Retina (tissue), 1 donor: Measurements from ENCODE around the gene POM121C.
"Not testable (repeated sequence)": the region's sequence is repeated elsewhere in the genome, so short reads cannot be mapped to it uniquely, and the experiment has no call there.

Source experiments
- DNase-seq: peaks from one replicate; pipeline ENCODE4 v3.0.0-alpha.2; 2016

Gene POM121C

DNA sequence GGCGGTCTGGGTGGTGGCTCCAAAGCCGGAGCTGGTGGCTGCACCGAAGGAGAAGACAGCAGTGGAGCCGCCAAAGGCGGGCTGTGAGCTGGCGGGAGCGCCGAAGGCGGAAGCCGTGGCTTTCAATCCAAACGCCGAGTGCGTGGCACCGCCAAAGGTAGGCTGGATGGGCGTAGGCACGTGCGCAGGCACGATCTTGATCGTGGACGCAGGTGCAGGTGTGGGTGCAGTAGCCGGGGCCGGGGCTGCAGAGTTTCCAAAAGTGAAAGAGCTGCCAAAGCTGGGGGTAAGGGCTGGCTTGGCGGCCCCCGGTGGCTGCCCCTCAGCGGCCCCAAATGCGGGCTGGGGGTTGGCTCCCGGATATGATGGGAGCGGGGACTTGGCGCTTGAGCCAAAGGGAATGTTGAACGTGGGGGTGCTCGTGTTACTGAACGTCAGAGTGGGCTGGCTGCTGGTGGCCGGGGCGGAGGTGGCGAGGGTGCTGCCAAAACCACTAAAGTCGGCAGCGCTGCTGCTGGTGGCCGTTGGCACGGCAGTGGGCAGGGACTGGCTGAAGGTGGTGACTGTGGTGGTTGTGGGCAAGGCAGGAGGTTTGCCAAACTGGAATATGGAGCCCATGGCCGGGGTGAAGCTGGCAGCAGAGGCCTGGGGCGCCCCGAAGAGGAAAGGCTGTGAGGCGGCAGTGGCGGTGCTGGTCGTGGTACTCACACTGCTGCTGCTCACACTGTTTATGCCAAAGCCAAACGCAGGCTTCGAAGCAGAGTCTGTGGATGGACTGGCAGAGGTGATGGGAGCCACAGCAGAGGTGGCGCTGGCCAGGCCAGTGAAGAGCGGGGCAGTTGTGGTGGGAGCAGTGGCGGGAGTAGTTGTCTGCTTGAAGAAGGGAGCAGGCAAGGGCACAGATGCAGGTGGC lies 64.0 kb downstream of the POM121C start:
- not testable (repeated sequence) for DNase-seq

DNA sequence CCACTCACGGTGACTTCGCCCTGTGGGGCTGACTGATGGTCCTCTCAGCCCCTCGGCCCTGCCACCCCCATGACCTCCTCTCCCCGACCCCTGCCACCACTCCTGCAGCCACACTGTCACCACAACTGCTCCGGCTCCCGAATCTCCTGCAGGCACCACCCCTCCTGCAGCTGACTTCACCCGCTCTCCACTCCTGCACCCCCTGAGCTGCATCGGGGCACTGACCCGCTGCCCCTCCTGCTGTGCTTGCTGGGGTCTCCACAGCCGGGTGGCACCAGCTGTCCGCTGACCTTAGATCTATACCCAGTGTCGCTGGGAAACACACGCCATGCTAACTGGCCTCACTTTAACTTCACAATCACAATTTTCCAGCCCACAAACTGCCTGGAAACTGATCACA lies 65.9 kb downstream of the POM121C start:
- not testable (repeated sequence) for DNase-seq

DNA sequence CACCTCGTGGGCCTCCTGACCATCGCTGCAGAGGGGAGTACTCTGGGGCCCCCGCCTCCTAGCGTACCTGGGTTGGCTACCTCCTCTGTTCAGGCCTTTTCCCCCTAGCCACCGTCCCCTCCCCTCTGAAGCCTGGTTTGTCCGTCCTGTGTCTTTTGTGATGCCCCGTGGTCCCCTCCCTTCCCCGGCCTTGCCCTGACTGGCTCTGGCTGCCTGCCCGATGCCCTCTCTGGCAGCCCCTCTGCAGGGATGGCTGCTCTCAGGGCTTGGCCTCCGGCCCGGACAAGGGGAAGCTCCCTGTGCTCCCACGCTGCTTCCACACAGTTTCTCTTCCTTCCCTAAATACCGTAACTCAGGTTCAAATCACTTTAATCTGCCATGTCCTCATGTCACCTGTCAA lies 66.4 kb downstream of the POM121C start:
- not testable (repeated sequence) for DNase-seq

DNA sequence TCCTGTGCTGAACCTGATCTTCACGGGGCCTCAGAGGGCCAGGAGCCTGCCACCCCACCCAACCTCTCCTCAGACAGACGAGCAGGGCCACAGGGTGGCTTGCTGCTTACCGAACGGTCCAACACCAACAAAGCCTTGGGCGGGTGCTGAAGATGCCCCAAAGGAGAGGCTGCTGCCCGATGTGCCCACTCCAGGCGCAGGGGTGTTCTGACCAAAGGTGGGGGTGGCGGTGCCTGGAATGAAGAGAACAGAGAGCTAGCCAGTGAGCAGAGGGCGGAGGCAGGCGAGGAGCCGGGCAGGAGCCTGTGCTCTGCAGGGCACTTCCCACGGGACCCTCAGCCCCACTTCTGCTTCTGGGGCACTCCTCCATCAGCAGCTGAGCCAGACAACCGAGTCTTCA lies 66.9 kb downstream of the POM121C start:
- DNase-seq, result not testable (repeated sequence)

DNA sequence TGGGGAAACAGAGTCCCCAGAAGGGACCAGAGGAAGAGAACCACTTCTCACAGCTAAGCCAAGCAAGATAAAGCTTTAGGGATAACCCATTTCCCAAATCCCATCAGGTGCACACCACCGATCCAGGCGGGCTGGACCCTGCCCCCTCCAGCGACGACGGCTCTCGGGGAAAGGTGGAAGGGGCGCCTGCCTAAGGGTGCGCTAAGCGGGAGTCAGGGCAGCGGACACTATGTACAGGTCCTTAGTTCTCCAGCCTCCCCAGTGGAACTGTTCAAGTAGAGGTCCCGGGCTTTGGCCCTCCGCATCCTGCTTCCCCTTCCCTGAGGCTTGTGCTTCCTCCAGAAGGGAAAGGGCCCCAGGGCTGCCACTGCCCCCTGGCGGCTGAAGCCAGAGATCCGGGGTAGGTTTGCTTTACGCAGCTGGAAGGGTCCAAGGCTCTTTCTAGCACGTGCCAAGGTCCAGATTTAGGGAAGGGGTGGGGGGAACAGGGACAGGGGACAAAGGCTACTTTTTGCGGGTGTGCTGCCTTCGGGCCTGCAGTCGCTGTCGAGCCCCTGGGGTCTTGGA lies 67.7 kb downstream of the POM121C start:
- DNase-seq, result not testable (repeated sequence)

DNA sequence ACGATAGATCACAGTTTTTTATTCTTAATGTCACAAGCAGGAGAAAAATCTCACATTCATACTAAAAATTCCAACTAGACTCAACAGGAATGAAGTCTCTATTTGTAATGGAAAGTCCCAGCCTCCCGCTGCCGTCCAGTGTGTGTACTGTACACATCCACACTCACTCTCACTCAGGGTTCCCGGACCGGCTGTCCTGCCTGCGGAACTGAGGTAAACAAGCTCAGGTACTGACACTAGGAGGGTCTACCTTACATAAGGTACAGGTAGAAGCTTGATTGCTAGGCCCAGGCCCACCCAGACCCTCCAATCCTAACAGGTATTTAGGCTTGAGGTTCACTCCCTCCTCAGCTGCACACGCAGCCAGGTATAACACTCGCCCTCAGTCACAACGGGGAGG lies 69.3 kb downstream of the POM121C start:
- DNase-seq, result not testable (repeated sequence)

DNA sequence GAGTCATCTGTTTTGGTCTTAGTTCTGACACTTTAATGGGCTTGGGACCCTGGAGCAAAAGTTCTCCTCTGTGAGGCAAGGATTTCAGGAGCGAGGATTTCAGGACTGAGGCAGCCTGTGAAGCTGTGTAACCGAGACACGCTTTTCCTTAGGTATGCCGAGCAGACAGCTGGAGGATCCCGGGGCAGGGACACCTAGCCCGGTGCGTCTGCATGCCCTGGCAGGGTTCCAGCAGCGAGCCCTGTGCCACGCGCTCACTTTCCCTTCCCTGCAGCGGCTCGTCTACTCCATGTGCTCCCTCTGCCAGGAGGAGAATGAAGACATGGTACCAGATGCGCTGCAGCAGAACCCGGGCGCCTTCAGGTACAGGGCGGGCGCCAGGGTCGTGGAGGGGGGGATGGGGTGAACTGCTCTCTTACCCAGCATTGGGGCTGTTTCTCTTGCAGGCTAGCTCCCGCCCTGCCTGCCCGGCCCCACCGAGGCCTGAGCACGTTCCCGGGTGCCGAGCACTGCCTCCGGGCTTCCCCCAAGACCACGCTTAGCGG lies 70.2 kb downstream of the POM121C start:
- not testable (repeated sequence) for DNase-seq

DNA sequence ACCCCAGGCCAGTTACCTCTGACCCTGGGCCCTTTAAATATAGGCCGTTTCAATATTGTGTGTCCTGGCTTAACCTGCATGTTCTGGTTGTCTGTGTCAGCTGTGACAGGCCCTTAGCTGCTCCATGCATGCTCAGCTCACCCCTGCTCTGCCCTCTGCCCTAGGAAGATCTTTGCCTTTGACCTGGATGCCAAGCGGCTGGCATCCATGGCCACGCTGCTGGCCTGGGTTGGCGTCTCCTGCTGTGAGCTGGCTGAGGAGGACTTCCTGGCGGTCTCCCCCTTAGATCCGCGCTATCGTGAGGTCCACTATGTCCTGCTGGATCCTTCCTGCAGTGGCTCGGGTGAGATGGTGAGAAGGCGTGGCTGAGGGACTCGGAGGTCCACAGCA lies 70.7 kb downstream of the POM121C start:
- DNase-seq, result not testable (repeated sequence)

DNA sequence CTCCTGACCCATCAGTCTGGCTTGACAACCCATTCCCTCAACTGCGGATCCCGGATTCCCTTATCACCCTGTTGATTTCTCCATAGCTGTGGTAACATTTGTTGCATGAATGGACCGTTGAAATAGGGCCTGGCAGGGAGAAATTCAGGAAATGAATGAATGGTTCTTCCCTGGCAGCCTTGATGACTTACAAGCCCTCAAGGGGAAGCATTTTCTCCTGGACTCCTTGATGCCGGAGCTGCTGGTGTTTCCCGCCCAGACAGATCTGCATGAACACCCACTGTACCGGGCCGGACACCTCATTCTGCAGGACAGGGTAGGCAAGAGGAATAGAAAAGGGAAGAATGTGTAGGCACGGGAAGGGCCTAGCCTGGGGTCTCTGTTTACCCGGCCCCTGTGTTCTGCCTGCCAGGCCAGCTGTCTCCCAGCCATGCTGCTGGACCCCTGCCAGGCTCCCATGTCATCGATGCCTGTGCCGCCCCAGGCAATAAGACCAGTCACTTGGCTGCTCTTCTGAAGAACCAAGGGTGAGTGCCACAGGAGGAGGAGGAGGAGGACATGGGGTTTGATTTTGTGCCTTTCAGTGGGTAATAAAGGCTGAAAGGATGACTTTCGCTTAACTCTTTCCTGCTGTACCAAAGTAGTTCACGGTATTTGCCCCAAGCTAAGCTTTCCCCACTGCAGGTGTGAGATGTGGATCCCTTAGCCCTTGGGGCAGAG lies 71.2 kb downstream of the POM121C start:
- DNase-seq, result not testable (repeated sequence)

DNA sequence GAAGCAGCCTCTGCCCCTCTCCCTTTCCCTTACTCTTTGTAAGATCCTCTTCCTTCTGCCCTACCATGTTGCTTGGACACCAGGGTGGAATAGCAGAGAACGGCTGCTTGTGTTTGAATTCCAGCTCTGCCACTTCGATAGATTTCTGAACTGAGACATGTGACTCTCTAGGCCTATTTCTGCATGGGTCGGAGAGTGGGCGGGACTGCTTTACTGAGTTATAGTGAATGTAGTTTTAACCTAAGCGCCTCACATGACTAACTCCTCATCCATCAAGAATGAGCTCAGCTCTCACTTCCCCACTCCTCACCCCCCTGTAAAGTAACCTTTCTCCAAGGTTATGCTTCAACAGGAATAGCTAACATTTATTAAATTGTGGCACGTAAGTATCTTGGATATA lies 71.9 kb downstream of the POM121C start:
- DNase-seq, result not testable (repeated sequence)

DNA sequence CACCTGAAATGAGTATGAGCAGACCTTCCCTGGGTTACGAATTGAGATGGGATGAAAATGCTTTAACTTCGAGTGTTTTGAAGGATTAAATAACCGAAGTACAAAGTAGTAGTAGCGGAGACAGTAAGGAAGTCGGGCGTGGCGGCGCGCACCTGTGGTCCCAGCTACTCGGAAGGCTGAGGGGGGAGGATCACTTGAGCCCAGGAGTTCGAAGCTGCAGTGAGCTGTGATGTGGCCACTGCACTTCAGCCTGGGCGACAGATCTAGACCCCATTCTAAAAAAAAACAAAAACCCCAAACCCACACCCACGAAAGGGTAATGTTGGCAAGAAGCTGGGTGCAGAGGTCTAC lies 75.3 kb downstream of the POM121C start:
- not testable (repeated sequence) for DNase-seq

DNA sequence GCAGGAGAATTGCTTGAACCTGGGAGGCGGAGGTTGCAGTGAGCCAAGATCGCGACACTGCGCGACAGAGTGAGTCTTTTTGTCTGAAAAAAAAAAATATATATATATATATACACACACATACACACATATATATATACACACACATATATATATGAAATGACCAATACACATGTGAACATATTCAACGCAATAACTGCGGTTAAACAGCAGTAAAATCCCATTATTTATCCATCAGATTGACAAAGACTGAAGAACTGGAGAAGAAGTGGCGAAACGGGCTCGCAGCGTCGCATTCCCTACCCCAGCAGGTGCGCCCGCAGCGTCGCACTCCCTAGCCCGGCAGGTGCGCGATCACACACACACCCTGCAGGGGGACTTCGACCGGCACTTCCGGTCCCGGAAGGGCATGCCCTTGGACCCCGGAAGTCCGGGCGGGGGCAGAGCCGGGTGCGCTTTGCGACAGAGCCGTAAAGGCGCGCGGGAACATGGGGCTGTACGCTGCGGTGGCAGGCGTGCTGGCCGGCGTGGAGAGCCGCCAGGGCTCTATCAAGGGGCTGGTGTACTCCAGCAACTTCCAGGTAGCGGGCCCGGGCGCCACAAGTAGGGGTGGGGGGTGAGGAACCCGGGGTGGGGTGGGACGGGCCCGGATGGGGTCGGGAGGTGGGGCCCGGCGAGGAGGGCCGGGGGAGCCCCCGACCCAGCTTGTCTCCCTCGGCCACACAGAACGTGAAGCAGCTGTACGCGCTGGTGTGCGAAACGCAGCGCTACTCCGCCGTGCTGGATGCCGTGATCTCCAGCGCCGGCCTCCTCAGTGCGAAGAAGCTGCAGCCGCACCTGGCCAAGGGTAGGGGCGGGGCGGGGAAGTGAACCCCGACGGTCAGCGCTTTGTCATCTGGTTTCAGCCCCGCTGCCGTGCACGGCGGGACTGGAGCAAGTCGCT lies 75.9 kb downstream of the POM121C start:
- DNase-seq, result not testable (repeated sequence)

DNA sequence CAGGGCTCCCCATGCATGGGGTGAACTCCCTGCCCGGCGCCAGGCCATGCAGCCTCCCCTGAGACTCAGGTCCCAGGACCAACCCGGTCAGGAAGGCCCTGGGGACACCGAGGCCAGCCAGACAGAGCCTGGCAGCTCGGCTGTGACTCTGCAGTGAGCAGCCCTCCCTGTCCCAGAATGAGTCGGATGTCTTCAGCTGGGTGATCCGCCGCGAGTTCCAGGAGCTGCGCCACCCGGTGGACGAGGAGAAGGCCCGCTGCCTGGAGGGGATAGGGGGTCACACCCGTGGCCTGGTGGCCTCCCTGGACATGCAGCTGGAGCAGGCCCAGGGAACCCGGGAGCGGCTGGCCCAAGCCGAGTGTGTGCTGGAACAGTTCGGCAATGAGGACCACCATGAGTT lies 81.4 kb downstream of the POM121C start:
- not testable (repeated sequence) for DNase-seq

DNA sequence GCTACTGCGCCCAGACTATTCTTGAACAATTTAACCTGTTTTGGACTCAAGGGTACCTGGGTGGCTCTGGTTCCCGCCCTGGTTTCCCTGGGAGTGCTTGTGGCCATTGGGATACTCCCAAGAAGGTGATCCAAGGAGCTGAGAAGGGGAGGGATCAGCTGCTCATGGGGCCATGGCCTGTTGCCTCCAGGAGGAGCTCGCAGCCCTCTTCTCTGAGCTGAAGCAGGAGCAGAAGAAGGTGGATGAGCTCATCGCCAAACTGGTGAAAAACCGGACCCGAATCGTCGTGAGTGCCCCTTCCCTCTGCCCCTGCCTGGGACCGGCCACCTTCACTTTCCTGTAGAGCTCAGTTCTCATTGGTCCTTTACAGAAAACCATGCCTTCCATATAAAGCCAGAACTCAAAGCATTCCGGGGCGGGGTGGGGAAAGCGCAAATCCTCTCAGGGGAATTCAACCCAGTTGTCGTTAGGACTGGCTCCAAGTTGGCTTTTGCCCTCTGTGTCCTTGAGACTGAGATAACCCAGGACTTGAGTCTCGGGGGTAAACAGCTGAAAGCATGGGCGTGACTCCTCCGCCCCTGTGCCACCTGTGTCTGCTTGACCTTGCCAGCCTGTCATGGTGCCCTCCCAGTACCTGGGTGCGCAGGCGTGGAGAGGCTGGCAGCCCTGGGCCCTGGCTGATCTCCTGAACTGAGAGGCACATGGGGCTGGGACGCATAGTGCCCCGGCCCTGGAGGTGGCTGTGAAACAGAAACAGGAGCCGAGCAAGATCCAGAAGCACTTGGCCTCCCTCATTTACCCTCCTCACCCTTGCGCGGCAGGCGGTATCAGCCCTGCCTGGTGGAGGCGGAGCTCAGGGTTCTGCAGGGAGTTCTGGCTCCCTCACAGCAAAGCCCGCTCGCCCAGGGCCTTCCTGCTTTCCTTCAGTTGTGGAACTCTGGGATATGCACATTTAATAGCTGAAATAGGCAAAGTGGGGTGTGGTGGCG lies 82.3 kb downstream of the POM121C start:
- DNase-seq, result not testable (repeated sequence)

DNA sequence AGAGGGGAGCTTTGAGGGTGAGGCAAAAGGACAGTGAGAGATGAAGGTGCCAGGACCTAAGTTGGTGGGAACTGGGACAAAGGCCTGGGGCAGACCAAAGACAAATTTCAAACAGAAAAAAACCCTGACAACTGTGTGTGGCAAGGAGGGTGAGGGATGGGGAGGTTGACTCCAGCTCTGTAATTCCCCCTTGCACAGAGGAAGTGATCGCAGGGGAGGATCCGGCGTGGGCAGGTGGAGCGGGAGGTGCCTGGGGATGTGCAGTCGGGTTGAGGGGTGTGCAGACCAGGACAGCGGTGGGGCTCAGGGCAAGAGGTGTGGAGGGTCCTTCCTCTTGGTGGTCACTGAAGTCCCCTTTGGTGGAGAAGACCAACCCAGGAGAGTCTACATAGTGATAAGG lies 85.5 kb downstream of the POM121C start:
- DNase-seq, result not testable (repeated sequence)

DNA sequence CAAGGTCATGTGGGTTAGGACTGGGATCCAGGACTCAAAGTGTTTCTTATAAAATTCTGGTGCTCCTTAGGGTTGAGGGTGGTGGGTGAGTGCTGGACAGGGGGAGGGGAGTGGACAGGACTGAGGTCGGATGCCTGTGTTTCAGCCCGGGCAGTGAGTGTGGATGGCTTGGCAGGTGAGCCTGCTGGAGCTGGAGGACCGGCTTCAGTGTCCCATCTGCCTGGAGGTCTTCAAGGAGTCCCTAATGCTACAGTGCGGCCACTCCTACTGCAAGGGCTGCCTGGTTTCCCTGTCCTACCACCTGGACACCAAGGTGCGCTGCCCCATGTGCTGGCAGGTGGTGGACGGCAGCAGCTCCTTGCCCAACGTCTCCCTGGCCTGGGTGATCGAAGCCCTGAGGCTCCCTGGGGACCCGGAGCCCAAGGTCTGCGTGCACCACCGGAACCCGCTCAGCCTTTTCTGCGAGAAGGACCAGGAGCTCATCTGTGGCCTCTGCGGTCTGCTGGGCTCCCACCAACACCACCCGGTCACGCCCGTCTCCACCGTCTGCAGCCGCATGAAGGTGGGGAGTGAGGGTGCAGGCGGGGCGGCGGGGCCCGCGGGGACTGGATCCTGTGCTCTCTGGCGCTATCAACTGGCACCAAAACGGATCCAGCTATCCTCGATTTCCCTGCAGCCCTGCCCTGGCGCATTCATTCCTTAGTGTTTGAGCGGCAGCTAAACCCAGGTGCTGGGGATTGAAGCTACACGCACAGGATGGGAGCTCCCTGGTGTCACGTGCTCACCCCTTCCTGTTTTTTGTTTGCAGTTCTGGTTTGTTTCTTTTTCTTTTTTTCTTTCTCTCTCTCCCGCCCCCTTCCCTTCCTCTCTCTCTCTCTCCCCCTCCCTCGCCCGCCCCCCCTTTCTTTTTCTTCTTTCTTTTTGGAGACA lies 87.1 kb downstream of the POM121C start:
- DNase-seq, result not testable (repeated sequence)

DNA sequence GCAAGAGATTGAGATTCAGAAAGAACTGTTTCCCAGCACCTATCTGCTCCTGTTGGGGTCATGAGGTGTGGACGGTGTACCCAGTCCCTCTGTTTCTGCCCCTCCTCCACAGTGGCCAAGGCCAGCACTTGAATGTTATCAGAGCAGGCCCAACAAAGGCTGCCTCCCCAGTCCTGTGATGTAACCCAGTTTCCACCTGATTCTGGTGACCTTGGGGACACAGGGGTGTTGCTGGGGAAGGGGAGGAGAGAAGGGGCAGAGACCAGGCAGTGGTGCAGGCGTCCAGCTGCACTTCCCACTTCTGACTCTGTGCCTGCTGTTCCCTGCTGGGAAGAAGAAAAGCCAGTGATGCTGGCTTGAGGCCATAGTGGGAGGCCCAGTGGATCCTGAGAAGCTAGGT lies 88.2 kb downstream of the POM121C start:
- not testable (repeated sequence) for DNase-seq

DNA sequence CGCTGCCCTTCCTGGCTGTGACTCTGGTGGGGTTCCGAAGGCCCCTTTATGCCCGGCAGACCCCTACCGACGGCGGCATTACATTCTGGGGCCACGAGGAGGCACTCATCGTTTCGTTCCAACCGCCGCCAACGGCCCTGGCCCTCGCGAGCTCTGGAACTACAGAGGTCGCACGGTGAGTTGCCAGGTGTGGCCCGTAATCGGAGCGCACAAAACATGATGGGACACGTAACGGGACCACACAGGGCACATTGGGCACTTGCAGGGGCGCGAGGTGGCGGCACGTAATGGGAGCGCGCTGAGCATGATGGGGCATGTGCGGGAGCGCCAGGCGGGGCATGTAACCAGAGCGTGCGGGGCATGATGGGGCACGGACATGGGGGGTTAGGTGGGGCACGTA lies 90.8 kb downstream of the POM121C start, which contains the start of gene TRIM73:
Gene TRIM73 (plus strand): TSS at position 301 of the 400 bp plus-strand sequence. CDS start 3,305 bp downstream, outside the sequence.
- DNase-seq, result not testable (repeated sequence)

DNA sequence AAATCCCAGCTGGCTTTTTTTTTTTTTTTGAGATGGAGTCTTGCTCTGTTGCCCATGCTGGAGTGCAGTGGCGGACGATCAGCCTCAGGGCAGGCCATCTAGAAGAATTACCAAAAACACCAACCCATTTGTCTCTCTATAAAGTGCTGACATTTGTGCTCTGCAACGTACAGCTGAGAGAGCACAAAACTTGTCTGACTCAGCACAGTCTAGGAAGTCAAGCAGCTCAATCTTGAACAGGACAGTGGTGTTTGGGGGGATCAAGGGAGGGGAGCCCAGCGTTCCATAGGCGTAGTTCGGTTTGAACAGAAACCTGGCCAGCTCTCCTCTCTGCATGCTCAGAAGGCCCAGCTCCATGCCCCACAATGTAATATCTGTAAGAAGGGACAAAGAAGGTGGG lies 92.9 kb downstream of the POM121C start:
- DNase-seq, result not testable (repeated sequence)
